Hepatocyte (in vitro differentiated cells): Measurements from ENCODE around the gene SCP2D1.

Experiments
- EZH2 ChIP-seq: fragments of 200-600 bp; sonication (generic); IDR thresholded peaks from 2 replicates; pipeline ENCODE4 v1.6.1; 2016; ENCODE audit warnings: antibody characterized with exemption, mild to moderate bottlenecking, borderline replicate concordance
- TF ChIP-seq, protein P1 (sequence below): fragments of 200-600 bp; sonication (generic); IDR thresholded peaks from 2 replicates; pipeline ENCODE4 v1.5.1; 2016; ENCODE audit warnings: antibody characterized with exemption, mild to moderate bottlenecking; ENCODE audit not compliant: poor library complexity

DNA sequence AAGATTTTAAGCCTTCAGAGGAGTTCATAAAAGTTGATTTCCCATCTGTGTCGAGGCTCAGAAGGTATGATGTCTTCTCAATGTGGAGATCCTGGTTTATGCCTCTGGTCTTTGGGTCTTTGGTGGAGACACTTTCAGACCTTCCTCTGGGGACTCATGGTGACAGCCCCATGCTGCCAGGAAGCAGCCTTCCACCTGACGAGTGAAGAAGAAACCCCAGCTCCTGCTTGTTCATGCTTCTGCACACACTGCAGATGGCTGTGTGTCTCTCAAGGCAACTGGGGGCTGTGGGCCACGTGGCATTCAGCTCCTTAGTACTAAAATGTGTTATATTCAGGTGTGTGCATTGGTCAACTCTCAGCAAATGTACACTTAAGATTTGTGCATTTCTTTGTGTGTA lies 4.9 kb upstream of the SCP2D1 start:
- TF ChIP-seq, protein P1, sequence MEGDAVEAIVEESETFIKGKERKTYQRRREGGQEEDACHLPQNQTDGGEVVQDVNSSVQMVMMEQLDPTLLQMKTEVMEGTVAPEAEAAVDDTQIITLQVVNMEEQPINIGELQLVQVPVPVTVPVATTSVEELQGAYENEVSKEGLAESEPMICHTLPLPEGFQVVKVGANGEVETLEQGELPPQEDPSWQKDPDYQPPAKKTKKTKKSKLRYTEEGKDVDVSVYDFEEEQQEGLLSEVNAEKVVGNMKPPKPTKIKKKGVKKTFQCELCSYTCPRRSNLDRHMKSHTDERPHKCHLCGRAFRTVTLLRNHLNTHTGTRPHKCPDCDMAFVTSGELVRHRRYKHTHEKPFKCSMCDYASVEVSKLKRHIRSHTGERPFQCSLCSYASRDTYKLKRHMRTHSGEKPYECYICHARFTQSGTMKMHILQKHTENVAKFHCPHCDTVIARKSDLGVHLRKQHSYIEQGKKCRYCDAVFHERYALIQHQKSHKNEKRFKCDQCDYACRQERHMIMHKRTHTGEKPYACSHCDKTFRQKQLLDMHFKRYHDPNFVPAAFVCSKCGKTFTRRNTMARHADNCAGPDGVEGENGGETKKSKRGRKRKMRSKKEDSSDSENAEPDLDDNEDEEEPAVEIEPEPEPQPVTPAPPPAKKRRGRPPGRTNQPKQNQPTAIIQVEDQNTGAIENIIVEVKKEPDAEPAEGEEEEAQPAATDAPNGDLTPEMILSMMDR, result no peak
- no peak for TF ChIP-seq EZH2
